H1 (cell line): ENCODE data around the gene NRROS. TPM values are rescaled to one million over a fixed set of nuclear protein-coding genes. Genes with fewer than 3 reads are reported as not detected.

Experiments used
- CBX5 ChIP-seq: fragments of 300-800, 300-1000 bp; sonication (generic); IDR thresholded peaks from 2 replicates; pipeline ENCODE4 v1.7.1; 2016; ENCODE audit warnings: antibody characterized with exemption, low read length, low read depth
- CHD7 ChIP-seq: fragments of 300-600 bp; sonication (generic); IDR thresholded peaks from 2 replicates; pipeline ENCODE4 v1.7.1; 2012; ENCODE audit warnings: low read length, moderate library complexity, mild to moderate bottlenecking, inconsistent platforms; ENCODE audit not compliant: insufficient replicate concordance
- GTF2F1 ChIP-seq: IDR thresholded peaks from 2 replicates; pipeline ENCODE4 v1.6.1; 2012; ENCODE audit warnings: low read depth, low read length, improper control_type of control experiment, borderline replicate concordance
- SP2 ChIP-seq: IDR thresholded peaks from 2 replicates; pipeline ENCODE4 v1.6.1; 2012; ENCODE audit warnings: mild to moderate bottlenecking, low read length, inconsistent platforms
- polyA plus RNA-seq, 7 experiments: library from polyadenylated mRNA; depleted of rRNA in 3 of 7; stranded (reverse) in 5 of 7; unstranded in 2 of 7; fragments of >200 nt in 5 of 7; fragments of 200-250 nt in 2 of 7; gene quantifications; 1 replicate in 5 of 7; 2 replicates in 1 of 7; 4 replicates in 1 of 7; pipeline versions ENCODE4 v1.2.1 to v1.2.3, GENCODE V29; 2011 to 2013; ENCODE audit warnings: missing spikeins in 2 of 7, mixed read lengths in 2 of 7
- total RNA-seq: library from RNA; stranded (reverse); fragmentation: NEBNext Ultra II Directional; extraction: Animal tissue kit (Norgen Biotek cat#: 25700); gene quantifications from 2 replicates; pipeline ENCODE4 v1.2.1, GENCODE V29; 2021

NRROS gene
- total and polyA plus RNA-seq, 2 of the 8 experiments (the other 6 are each of a cell fraction or from before 2014, with no cell fraction given): 5.3 to 7.3 TPM

GRCh38 chr3:196611761-196612483 is 27.6 kb upstream of the NRROS start (continued):
- no peak for TF ChIP-seq CHD7
- TF ChIP-seq GTF2F1: no peak
- TF ChIP-seq CBX5: no peak
- TF ChIP-seq SP2: no peak
